SK-N-SH (cell line): ENCODE measurements around the gene AMACR. TPM values are rescaled to one million over a fixed set of nuclear protein-coding genes. Genes with fewer than 3 reads are reported as not detected.

ENCODE experiments used
- CTCF ChIA-PET: fragments of 300-600, 350-600 bp; formaldehyde crosslinking; extraction: SDS; loops from one replicate; lab custom pipeline; 2021; lab: Yijun Ruan, JAX
- POLR2A ChIA-PET: fragments of 350-600 bp; sonication (Branson Sonifier 250); formaldehyde crosslinking; extraction: SDS; loops from one replicate; lab custom pipeline; 2020; ENCODE audit warnings: antibody characterized with exemption, inconsistent platforms; lab: Yijun Ruan, JAX
- DNase-seq: peaks from one replicate; pipeline ENCODE4 v3.0.0; 2012
- H2AFZ ChIP-seq: fragments of 200-600 bp; sonication (generic); 2 replicates; pipeline ENCODE4 v1.8.1; 2016; ENCODE audit warnings: antibody characterized with exemption, mild to moderate bottlenecking, low read depth
- H3F3A ChIP-seq: fragments of 200-600 bp; sonication (generic); replicated peaks from 2 replicates; pipeline ENCODE3; 2016; ENCODE audit warnings: antibody characterized with exemption, mild to moderate bottlenecking; ENCODE audit not compliant: insufficient read depth
- H3K27ac ChIP-seq, 2 experiments: fragments of 200-500 bp in 1 of 2; fragments of 200-600 bp in 1 of 2; sonication (Bioruptor generic) in 1 of 2; sonication (generic), shearing (Covaris generic) in 1 of 2; 2 replicates each; pipeline versions ENCODE4 v1.5.1 to v1.6.1; 2014 to 2016; ENCODE audit warnings: low read depth in 2 of 2, inconsistent platforms in 1 of 2, low read length in 1 of 2, mild to moderate bottlenecking in 1 of 2, mixed read lengths in 1 of 2
- H3K27me3 ChIP-seq: fragments of 200-600 bp; sonication (generic), shearing (Covaris generic); 2 replicates; pipeline ENCODE4 v1.6.1; 2016; ENCODE audit warnings: mixed run types; ENCODE audit not compliant: insufficient read depth
- H3K36me3 ChIP-seq, 2 experiments: fragments of 200-500 bp in 1 of 2; fragments of 200-600 bp in 1 of 2; sonication (Bioruptor generic) in 1 of 2; sonication (generic) in 1 of 2; replicated peaks in 1 of 2; 2 replicates each; pipeline versions ENCODE3 to v1.5.1; 2014 to 2016; ENCODE audit warnings: low read length in 1 of 2, mild to moderate bottlenecking in 1 of 2; ENCODE audit not compliant: insufficient read depth in 2 of 2, control insufficient read depth in 1 of 2
- H3K4me1 ChIP-seq, 2 experiments: fragments of 200-500 bp in 1 of 2; fragments of 200-600 bp in 1 of 2; sonication (Bioruptor generic) in 1 of 2; sonication (generic), shearing (Covaris generic) in 1 of 2; 2 replicates each; pipeline versions ENCODE4 v1.5.1 to v1.6.1; 2014 to 2016; ENCODE audit warnings: low read depth in 1 of 2, low read length in 1 of 2, mixed run types in 1 of 2; ENCODE audit not compliant: insufficient read depth in 2 of 2, control insufficient read depth in 1 of 2
- H3K4me2 ChIP-seq: fragments of 200-600 bp; sonication (generic), shearing (Covaris generic); 2 replicates; pipeline ENCODE4 v1.6.1; 2017; ENCODE audit warnings: mixed run types
- H3K4me3 ChIP-seq, 2 experiments: fragments of 200-500 bp in 1 of 2; fragments of 200-600 bp in 1 of 2; sonication (Bioruptor generic) in 1 of 2; sonication (generic), shearing (Covaris generic) in 1 of 2; 2 replicates each; pipeline versions ENCODE4 v1.5.1 to v1.8.1; 2014 to 2016; ENCODE audit warnings: low read depth in 2 of 2, inconsistent platforms in 1 of 2, low read length in 1 of 2, mild to moderate bottlenecking in 1 of 2, mixed read lengths in 1 of 2, moderate library complexity in 1 of 2
- H3K79me2 ChIP-seq: fragments of 200-600 bp; sonication (generic); 2 replicates; pipeline ENCODE4 v1.8.1; 2017; ENCODE audit warnings: mild to moderate bottlenecking; ENCODE audit not compliant: insufficient read depth
- H3K9ac ChIP-seq: fragments of 200-600 bp; sonication (generic); 2 replicates; pipeline ENCODE4 v1.6.1; 2017; ENCODE audit warnings: mixed run types
- H3K9me2 ChIP-seq: fragments of 200-600 bp; sonication (generic); 2 replicates; pipeline ENCODE4 v1.6.1; 2017; ENCODE audit warnings: mixed run types
- H3K9me3 ChIP-seq: fragments of 200-600 bp; sonication (generic); 2 replicates; pipeline ENCODE4 v1.6.1; 2017; ENCODE audit warnings: mixed run types, mild to moderate bottlenecking, moderate library complexity
- H4K20me1 ChIP-seq: fragments of 200-600 bp; sonication (generic); 2 replicates; pipeline ENCODE4 v1.6.1; 2017; ENCODE audit warnings: mild to moderate bottlenecking, mixed run types; ENCODE audit not compliant: insufficient read depth
- CHD2 ChIP-seq: fragments of 150-350 bp; IDR thresholded peaks from 2 replicates; pipeline ENCODE4 v1.6.1; 2018; ENCODE audit warnings: low read length; ENCODE audit not compliant: partially characterized antibody
- CTCF ChIP-seq: fragments of 200-600 bp; sonication (generic); IDR thresholded peaks from 2 replicates; pipeline ENCODE4 v1.6.1; 2017; ENCODE audit warnings: antibody characterized with exemption, mild to moderate bottlenecking, moderate library complexity
- EP300 ChIP-seq, 2 experiments: IDR thresholded peaks; 2 replicates each; pipeline versions ENCODE4 v1.4.0 to v1.6.1; 2012; ENCODE audit warnings: borderline replicate concordance in 1 of 2, low read depth in 1 of 2, low read length in 1 of 2
- EZH2phosphoT487 ChIP-seq: fragments of 200-600 bp; sonication (generic); IDR thresholded peaks from 2 replicates; pipeline ENCODE4 v1.6.1; 2017; ENCODE audit warnings: low read depth, mixed run types, mild to moderate bottlenecking, antibody characterized with exemption, moderate library complexity, borderline replicate concordance
- FOSL2 ChIP-seq: IDR thresholded peaks from 2 replicates; pipeline ENCODE4 v1.4.0; 2012; ENCODE audit warnings: low read depth, mild to moderate bottlenecking, moderate library complexity, borderline replicate concordance
- FOXM1 ChIP-seq: IDR thresholded peaks from 2 replicates; pipeline ENCODE4 v1.4.0; 2012; ENCODE audit warnings: low read depth, mild to moderate bottlenecking
- MAX ChIP-seq: IDR thresholded peaks from 2 replicates; pipeline ENCODE4 v1.4.0; 2012; ENCODE audit warnings: low read depth
- NFIC ChIP-seq: IDR thresholded peaks from 2 replicates; pipeline ENCODE4 v1.4.0; 2012; ENCODE audit warnings: borderline replicate concordance
- PBX3 ChIP-seq: IDR thresholded peaks from 2 replicates; pipeline ENCODE4; 2012
- RAD21 ChIP-seq: IDR thresholded peaks from 2 replicates; pipeline ENCODE4 v1.6.1; 2012; ENCODE audit warnings: mild to moderate bottlenecking, low read length
- RCOR1 ChIP-seq: fragments of 150-350 bp; IDR thresholded peaks from 2 replicates; pipeline ENCODE4 v1.6.1; 2017; ENCODE audit warnings: antibody characterized with exemption, low read length
- SIN3A ChIP-seq: IDR thresholded peaks from 2 replicates; pipeline ENCODE4 v1.6.1; 2012; ENCODE audit warnings: low read depth, mild to moderate bottlenecking, low read length, moderate library complexity, borderline replicate concordance
- SMC3 ChIP-seq: IDR thresholded peaks from 2 replicates; pipeline ENCODE4 v1.6.1; 2012; ENCODE audit warnings: low read depth, low read length, improper control_type of control experiment
- WGBS: methylation state at CpG from one replicate; pipeline ENCODE4 v1.1.6; 2017; ENCODE audit warnings: low lambda C conversion rate; 5-methylcytosine and 5-hydroxymethylcytosine counted together
- polyA plus RNA-seq, 3 experiments: library from polyadenylated mRNA; depleted of rRNA; stranded (reverse); fragments of >200 nt; gene quantifications; 2 replicates each; pipeline ENCODE4 v1.2.3, GENCODE V29; 2012
- TF ChIP-seq, protein P1 (sequence below): fragments of 150-350 bp; IDR thresholded peaks from 2 replicates; pipeline ENCODE4 v1.6.1; 2016; ENCODE audit warnings: mild to moderate bottlenecking, low read depth, low read length
- TF ChIP-seq, protein P2 (sequence below): IDR thresholded peaks from 2 replicates; pipeline ENCODE4 v1.4.0; 2012; ENCODE audit warnings: low read depth, borderline replicate concordance

Gene AMACR
- polyA plus RNA-seq, 1 of the 3 experiments (the other 2 are of a cell fraction), result 11.8 TPM

DNA sequence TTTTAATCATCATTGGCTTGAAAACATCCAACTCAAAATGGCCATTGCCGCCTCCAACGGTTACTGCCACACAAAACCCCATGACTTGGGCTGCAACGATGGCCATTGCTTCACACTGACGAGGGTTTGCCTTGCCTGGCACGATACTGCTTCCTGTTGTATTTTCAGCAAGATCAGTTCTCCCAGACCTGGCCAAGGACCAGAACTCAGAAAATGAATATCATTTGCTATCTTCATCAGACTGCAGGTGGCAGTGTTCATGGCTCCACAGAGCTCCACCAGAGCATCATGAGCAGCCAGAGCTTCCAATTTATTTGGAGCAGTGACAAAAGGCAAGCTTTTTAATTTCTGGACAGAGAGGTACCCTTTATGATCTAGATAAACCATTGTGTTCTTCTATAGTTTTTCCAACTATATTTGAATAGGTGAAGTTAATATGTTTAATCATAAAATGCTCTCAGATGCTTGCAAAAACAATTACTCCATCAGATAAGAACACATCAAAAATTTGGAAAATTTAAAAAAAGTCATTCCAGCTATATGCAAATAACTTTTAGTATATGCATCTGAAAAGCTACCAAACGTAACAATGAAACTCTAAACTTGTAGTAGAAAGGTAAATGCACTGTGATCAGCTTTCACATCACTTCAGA lies 10.4 kb downstream of the AMACR start:
- Histone ChIP-seq H2AFZ (no peak overlapping the region), H4K20me1 (no peaks in the 10 kb centered on the region), H3F3A (peaks cover 9% of the 10 kb centered on the region), H3K4me1 (peaks cover 4 to 5% of the 10 kb centered on the region in 2 experiments; a peak in 2 of 4 replicates), H3K4me2 (no peak overlapping the region), H3K27ac (peak overlapping the region in 1 of 2 experiments; percentile 47; a peak in 1 of 4 replicates), H3K27me3 (no peaks in the 10 kb centered on the region), H3K9me2 (no peaks in the 10 kb centered on the region), H3K36me3 (peaks cover 12 to 21% of the 10 kb centered on the region in 2 experiments), H3K79me2 (no peaks in the 10 kb centered on the region), H3K9me3 (no peaks in the 10 kb centered on the region), H3K9ac (no peak overlapping the region), H3K4me3 (no peak overlapping the region; a peak in 1 of 4 replicates)
- TF ChIP-seq MAX (no peak), NFIC (peak; percentile 39; the same call in 1 of the 2 replicates), SMC3 (peak; percentile 73), EP300 (IDR thresholded peaks at IDR 0.05; ENCODE audit: borderline replicate concordance in 1 of 2, low read depth in 1 of 2, low read length in 1 of 2) (no peak), RCOR1 (no peak), FOXM1 (no peak), RAD21 (peak; percentile 74), CTCF (peak; percentile 75)
- TF ChIP-seq, protein P1, sequence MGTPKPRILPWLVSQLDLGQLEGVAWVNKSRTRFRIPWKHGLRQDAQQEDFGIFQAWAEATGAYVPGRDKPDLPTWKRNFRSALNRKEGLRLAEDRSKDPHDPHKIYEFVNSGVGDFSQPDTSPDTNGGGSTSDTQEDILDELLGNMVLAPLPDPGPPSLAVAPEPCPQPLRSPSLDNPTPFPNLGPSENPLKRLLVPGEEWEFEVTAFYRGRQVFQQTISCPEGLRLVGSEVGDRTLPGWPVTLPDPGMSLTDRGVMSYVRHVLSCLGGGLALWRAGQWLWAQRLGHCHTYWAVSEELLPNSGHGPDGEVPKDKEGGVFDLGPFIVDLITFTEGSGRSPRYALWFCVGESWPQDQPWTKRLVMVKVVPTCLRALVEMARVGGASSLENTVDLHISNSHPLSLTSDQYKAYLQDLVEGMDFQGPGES, result no peak
- TF ChIP-seq, protein P2, sequence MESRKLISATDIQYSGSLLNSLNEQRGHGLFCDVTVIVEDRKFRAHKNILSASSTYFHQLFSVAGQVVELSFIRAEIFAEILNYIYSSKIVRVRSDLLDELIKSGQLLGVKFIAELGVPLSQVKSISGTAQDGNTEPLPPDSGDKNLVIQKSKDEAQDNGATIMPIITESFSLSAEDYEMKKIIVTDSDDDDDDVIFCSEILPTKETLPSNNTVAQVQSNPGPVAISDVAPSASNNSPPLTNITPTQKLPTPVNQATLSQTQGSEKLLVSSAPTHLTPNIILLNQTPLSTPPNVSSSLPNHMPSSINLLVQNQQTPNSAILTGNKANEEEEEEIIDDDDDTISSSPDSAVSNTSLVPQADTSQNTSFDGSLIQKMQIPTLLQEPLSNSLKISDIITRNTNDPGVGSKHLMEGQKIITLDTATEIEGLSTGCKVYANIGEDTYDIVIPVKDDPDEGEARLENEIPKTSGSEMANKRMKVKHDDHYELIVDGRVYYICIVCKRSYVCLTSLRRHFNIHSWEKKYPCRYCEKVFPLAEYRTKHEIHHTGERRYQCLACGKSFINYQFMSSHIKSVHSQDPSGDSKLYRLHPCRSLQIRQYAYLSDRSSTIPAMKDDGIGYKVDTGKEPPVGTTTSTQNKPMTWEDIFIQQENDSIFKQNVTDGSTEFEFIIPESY, result no peak
- 49% methylated on average over 6 of the region's 6 CpGs for WGBS
- ChIA-PET CTCF (interaction anchor here (0.6 to 3.4 kb wide), 16 partner anchors 9 to 491 kb away, joined by 3 to 17 read pairs (median 4); partner anchors contain the start of gene AMACR), POLR2A (interaction anchor here (0.9 kb wide), 1 partner anchor 10 kb away, joined by 3 read pairs; the partner anchor contains the start of gene AMACR)
- peak; percentile 58 for DNase-seq

- no peaks in the 10 kb centered on the region for H3K79me2 ChIP-seq
- no peaks in the 10 kb centered on the region for H3K27me3 ChIP-seq
- peaks cover 9% of the 10 kb centered on the region for H3F3A ChIP-seq
- H3K4me1 ChIP-seq, result peaks cover 4 to 5% of the 10 kb centered on the region in 2 experiments; a peak in 2 of 4 replicates
- POLR2A ChIA-PET, result no interaction called here
- H3K27ac ChIP-seq, result no peak overlapping the region
- CTCF ChIA-PET, result interaction anchor here (0.6 to 3.4 kb wide), 5 partner anchors 10 to 479 kb away, joined by 3 to 17 read pairs (median 4); no protein-coding TSS in a partner anchor
- no peak for DNase-seq
- no peak overlapping the region for H3K4me2 ChIP-seq
- 84% methylated on average over 2 of the region's 2 CpGs for WGBS
- no peaks in the 10 kb centered on the region for H3K9me3 ChIP-seq
- H4K20me1 ChIP-seq, result no peaks in the 10 kb centered on the region
- H2AFZ ChIP-seq, result no peak overlapping the region
- no peak overlapping the region for H3K9ac ChIP-seq
- H3K9me2 ChIP-seq, result no peaks in the 10 kb centered on the region
- no peak overlapping the region for H3K4me3 ChIP-seq
- peaks cover 11 to 21% of the 10 kb centered on the region in 2 experiments for H3K36me3 ChIP-seq
- TF ChIP-seq EZH2phosphoT487 (no peak), CHD2 (no peak), SIN3A (no peak), CTCF (no peak), PBX3 (no peak), FOSL2 (no peak)
Observed at GRCh38 chr5:33995865-33996264, 12.0 kb downstream of the AMACR start.
